ENCODE measurements around the gene PPP2R1B.

Gene PPP2R1B

GRCh38 chr11:111779118-111779517 is 12.9 kb upstream of the PPP2R1B start:
- H3K9me3 ChIP-seq (ENCODE audit: insufficient read depth, low read length, severe bottlenecking), result no peaks in the 10 kb centered on the region
- no peaks in the 10 kb centered on the region for H3K4me1 ChIP-seq (ENCODE audit: insufficient read depth, low read length)
- H3K4me3 ChIP-seq (ENCODE audit: low read depth in 1 of 2, low read length in 2 of 2), result no peak overlapping the region
- H3K36me3 ChIP-seq (ENCODE audit: insufficient read depth, low read length), result peaks cover 3% of the 10 kb centered on the region; the same call in 1 of the 2 replicates
- H3K27me3 ChIP-seq (ENCODE audit: insufficient read depth, low read length, poor library complexity), result no peaks in the 10 kb centered on the region
- H2AFZ ChIP-seq (ENCODE audit: low read depth, low read length), result no peak overlapping the region
- no peak for TF ChIP-seq EZH2 (IDR thresholded peaks at IDR 0.05; ENCODE audit: borderline replicate concordance, low read depth, low read length, severe bottlenecking)
- TF ChIP-seq CTCF (IDR thresholded peaks at IDR 0.05; ENCODE audit: borderline replicate concordance, extremely low read depth, low read length, poor library complexity, severe bottlenecking), result no peak
- ATAC-seq (ENCODE audit: insufficient read depth, low read depth) (no peak), DNase-seq (no peak)
- H3K4me2 ChIP-seq (ENCODE audit: insufficient read depth, low read length), result no peak overlapping the region
- no peaks in the 10 kb centered on the region for H3K79me2 ChIP-seq (ENCODE audit: insufficient read depth, low read length)
- no peak overlapping the region for H3K27ac ChIP-seq (ENCODE audit: low read length)
- H4K20me1 ChIP-seq (ENCODE audit: insufficient read depth, low read length), result no peaks in the 10 kb centered on the region
- no peak overlapping the region for H3K9ac ChIP-seq (ENCODE audit: low read depth, low read length)

- Histone ChIP-seq H3K79me2 (ENCODE audit: insufficient read depth, low read length) (no peaks in the 10 kb centered on the region), H3K9me3 (ENCODE audit: insufficient read depth, low read length, severe bottlenecking) (no peaks in the 10 kb centered on the region), H3K4me3 (ENCODE audit: low read depth in 1 of 2, low read length in 2 of 2) (no peak overlapping the region), H3K9ac (ENCODE audit: low read depth, low read length) (no peak overlapping the region), H4K20me1 (ENCODE audit: insufficient read depth, low read length) (no peaks in the 10 kb centered on the region), H3K27me3 (ENCODE audit: insufficient read depth, low read length, poor library complexity) (no peaks in the 10 kb centered on the region), H3K4me1 (ENCODE audit: insufficient read depth, low read length) (no peaks in the 10 kb centered on the region), H3K27ac (ENCODE audit: low read length) (no peak overlapping the region), H3K36me3 (ENCODE audit: insufficient read depth, low read length) (no peaks in the 10 kb centered on the region; the same call in 1 of the 2 replicates), H3K4me2 (ENCODE audit: insufficient read depth, low read length) (no peak overlapping the region), H2AFZ (ENCODE audit: low read depth, low read length) (no peak overlapping the region)
- no peak for DNase-seq
- no peak for ATAC-seq (ENCODE audit: insufficient read depth, low read depth)
- TF ChIP-seq EZH2 (IDR thresholded peaks at IDR 0.05; ENCODE audit: borderline replicate concordance, low read depth, low read length, severe bottlenecking), result no peak
- TF ChIP-seq CTCF (IDR thresholded peaks at IDR 0.05; ENCODE audit: borderline replicate concordance, extremely low read depth, low read length, poor library complexity, severe bottlenecking), result no peak
Observed at GRCh38 chr11:111778047-111778558, 11.9 kb upstream of the PPP2R1B start.

GRCh38 chr11:111777094-111778046 is 11.2 kb upstream of the PPP2R1B start:
- no peaks in the 10 kb centered on the region for H3K27me3 ChIP-seq (ENCODE audit: insufficient read depth, low read length, poor library complexity)
- no peak for TF ChIP-seq EZH2 (IDR thresholded peaks at IDR 0.05; ENCODE audit: borderline replicate concordance, low read depth, low read length, severe bottlenecking)
- TF ChIP-seq CTCF (IDR thresholded peaks at IDR 0.05; ENCODE audit: borderline replicate concordance, extremely low read depth, low read length, poor library complexity, severe bottlenecking), result peak; percentile 85
- H4K20me1 ChIP-seq (ENCODE audit: insufficient read depth, low read length), result no peaks in the 10 kb centered on the region
- H2AFZ ChIP-seq (ENCODE audit: low read depth, low read length), result no peak overlapping the region
- ATAC-seq (ENCODE audit: insufficient read depth, low read depth), result peak; percentile 99
- H3K9ac ChIP-seq (ENCODE audit: low read depth, low read length), result no peak overlapping the region
- H3K36me3 ChIP-seq (ENCODE audit: insufficient read depth, low read length), result no peaks in the 10 kb centered on the region
- H3K79me2 ChIP-seq (ENCODE audit: insufficient read depth, low read length), result no peaks in the 10 kb centered on the region
- DNase-seq, result peak; percentile 32
- no peaks in the 10 kb centered on the region for H3K4me1 ChIP-seq (ENCODE audit: insufficient read depth, low read length)
- H3K4me3 ChIP-seq (ENCODE audit: low read depth in 1 of 2, low read length in 2 of 2), result no peak overlapping the region
- no peaks in the 10 kb centered on the region for H3K9me3 ChIP-seq (ENCODE audit: insufficient read depth, low read length, severe bottlenecking)
- no peak overlapping the region for H3K27ac ChIP-seq (ENCODE audit: low read length)
- no peak overlapping the region for H3K4me2 ChIP-seq (ENCODE audit: insufficient read depth, low read length)

All from DND-41 (cell line).